Measurements from ENCODE around the gene NUCKS1.
A peak's percentile ranks its signal among the peaks of the same experiment; 100 is the strongest.

The NUCKS1 gene

GRCh38 chr1:205769641-205770365 lies 19.8 kb upstream of the NUCKS1 start:
- H3K4me3 ChIP-seq (ENCODE audit: low read length), result no peak overlapping the region
- no peaks in the 10 kb centered on the region for H3K9me3 ChIP-seq (ENCODE audit: control insufficient read depth, low read length)
- peak; percentile 28 for DNase-seq (ENCODE audit: low read depth)
- H3K27me3 ChIP-seq (replicated peaks; ENCODE audit: control insufficient read depth, insufficient read depth, low read length), result no peaks in the 10 kb centered on the region
- peaks cover 8% of the 10 kb centered on the region for H3K4me1 ChIP-seq (ENCODE audit: control insufficient read depth, insufficient read depth, low read length)
- peaks cover 23% of the 10 kb centered on the region for H3K36me3 ChIP-seq (ENCODE audit: control insufficient read depth, insufficient read depth, low read length, severe bottlenecking)
- no peak overlapping the region for H3K9ac ChIP-seq (ENCODE audit: low read length)

- no peak overlapping the region for H3K9ac ChIP-seq (ENCODE audit: low read length)
- H3K4me1 ChIP-seq (ENCODE audit: control insufficient read depth, insufficient read depth, low read length), result peaks cover 4% of the 10 kb centered on the region
- no peak for DNase-seq (ENCODE audit: low read depth)
- H3K36me3 ChIP-seq (ENCODE audit: control insufficient read depth, insufficient read depth, low read length, severe bottlenecking), result peaks cover 23% of the 10 kb centered on the region
- H3K27me3 ChIP-seq (replicated peaks; ENCODE audit: control insufficient read depth, insufficient read depth, low read length), result no peaks in the 10 kb centered on the region
- H3K4me3 ChIP-seq (ENCODE audit: low read length), result no peak overlapping the region
- no peaks in the 10 kb centered on the region for H3K9me3 ChIP-seq (ENCODE audit: control insufficient read depth, low read length)
Measured at GRCh38 chr1:205767248-205767647, 17.3 kb upstream of the NUCKS1 start.

GRCh38 chr1:205766570-205766969 lies 16.6 kb upstream of the NUCKS1 start:
- H3K4me3 ChIP-seq (ENCODE audit: low read length), result no peak overlapping the region
- H3K9ac ChIP-seq (ENCODE audit: low read length), result no peak overlapping the region
- peaks cover 4% of the 10 kb centered on the region for H3K4me1 ChIP-seq (ENCODE audit: control insufficient read depth, insufficient read depth, low read length)
- no peaks in the 10 kb centered on the region for H3K9me3 ChIP-seq (ENCODE audit: control insufficient read depth, low read length)
- no peaks in the 10 kb centered on the region for H3K27me3 ChIP-seq (replicated peaks; ENCODE audit: control insufficient read depth, insufficient read depth, low read length)
- no peak for DNase-seq (ENCODE audit: low read depth)
- peaks cover 23% of the 10 kb centered on the region for H3K36me3 ChIP-seq (ENCODE audit: control insufficient read depth, insufficient read depth, low read length, severe bottlenecking)

- Histone ChIP-seq H3K9me3 (ENCODE audit: control insufficient read depth, low read length) (no peaks in the 10 kb centered on the region), H3K27me3 (replicated peaks; ENCODE audit: control insufficient read depth, insufficient read depth, low read length) (no peaks in the 10 kb centered on the region), H3K36me3 (ENCODE audit: control insufficient read depth, insufficient read depth, low read length, severe bottlenecking) (peaks cover 19% of the 10 kb centered on the region), H3K4me1 (ENCODE audit: control insufficient read depth, insufficient read depth, low read length) (peaks cover 4% of the 10 kb centered on the region), H3K9ac (ENCODE audit: low read length) (no peak overlapping the region), H3K4me3 (ENCODE audit: low read length) (no peak overlapping the region)
- no peak for DNase-seq (ENCODE audit: low read depth)
Measured at GRCh38 chr1:205766038-205766437, 16.1 kb upstream of the NUCKS1 start.

- H3K4me3 ChIP-seq (ENCODE audit: low read length), result no peak overlapping the region
- no peaks in the 10 kb centered on the region for H3K9me3 ChIP-seq (ENCODE audit: control insufficient read depth, low read length)
- H3K9ac ChIP-seq (ENCODE audit: low read length), result no peak overlapping the region
- H3K4me1 ChIP-seq (ENCODE audit: control insufficient read depth, insufficient read depth, low read length), result peaks cover 4% of the 10 kb centered on the region
- no peak for DNase-seq (ENCODE audit: low read depth)
- peaks cover 10% of the 10 kb centered on the region for H3K36me3 ChIP-seq (ENCODE audit: control insufficient read depth, insufficient read depth, low read length, severe bottlenecking)
- no peaks in the 10 kb centered on the region for H3K27me3 ChIP-seq (replicated peaks; ENCODE audit: control insufficient read depth, insufficient read depth, low read length)
Measured at GRCh38 chr1:205764578-205764977, 14.6 kb upstream of the NUCKS1 start.

GRCh38 chr1:205763980-205764379 lies 14.0 kb upstream of the NUCKS1 start:
- H3K27me3 ChIP-seq (replicated peaks; ENCODE audit: control insufficient read depth, insufficient read depth, low read length), result no peaks in the 10 kb centered on the region
- no peaks in the 10 kb centered on the region for H3K9me3 ChIP-seq (ENCODE audit: control insufficient read depth, low read length)
- no peak overlapping the region for H3K4me3 ChIP-seq (ENCODE audit: low read length)
- DNase-seq (ENCODE audit: low read depth), result no peak
- no peak overlapping the region for H3K9ac ChIP-seq (ENCODE audit: low read length)
- H3K4me1 ChIP-seq (ENCODE audit: control insufficient read depth, insufficient read depth, low read length), result peaks cover 4% of the 10 kb centered on the region
- H3K36me3 ChIP-seq (ENCODE audit: control insufficient read depth, insufficient read depth, low read length, severe bottlenecking), result peaks cover 4% of the 10 kb centered on the region

GRCh38 chr1:205760606-205761005 lies 10.6 kb upstream of the NUCKS1 start:
- no peak for DNase-seq (ENCODE audit: low read depth)
- Histone ChIP-seq H3K9me3 (ENCODE audit: control insufficient read depth, low read length) (no peaks in the 10 kb centered on the region), H3K9ac (ENCODE audit: low read length) (no peak overlapping the region), H3K4me1 (ENCODE audit: control insufficient read depth, insufficient read depth, low read length) (peaks cover 4% of the 10 kb centered on the region), H3K27me3 (replicated peaks; ENCODE audit: control insufficient read depth, insufficient read depth, low read length) (no peaks in the 10 kb centered on the region), H3K36me3 (ENCODE audit: control insufficient read depth, insufficient read depth, low read length, severe bottlenecking) (no peaks in the 10 kb centered on the region), H3K4me3 (ENCODE audit: low read length) (no peak overlapping the region)

- H3K9me3 ChIP-seq (ENCODE audit: control insufficient read depth, low read length), result no peaks in the 10 kb centered on the region
- H3K4me1 ChIP-seq (ENCODE audit: control insufficient read depth, insufficient read depth, low read length), result no peaks in the 10 kb centered on the region
- H3K9ac ChIP-seq (ENCODE audit: low read length), result no peak overlapping the region
- no peaks in the 10 kb centered on the region for H3K27me3 ChIP-seq (replicated peaks; ENCODE audit: control insufficient read depth, insufficient read depth, low read length)
- DNase-seq (ENCODE audit: low read depth), result no peak
- H3K4me3 ChIP-seq (ENCODE audit: low read length), result no peak overlapping the region
- no peaks in the 10 kb centered on the region for H3K36me3 ChIP-seq (ENCODE audit: control insufficient read depth, insufficient read depth, low read length, severe bottlenecking)
Measured at GRCh38 chr1:205756552-205756951, 6.6 kb upstream of the NUCKS1 start.

GRCh38 chr1:205754857-205755256 lies 4.9 kb upstream of the NUCKS1 start:
- DNase-seq (ENCODE audit: low read depth), result no peak
- no peak overlapping the region for H3K9ac ChIP-seq (ENCODE audit: low read length)
- no peaks in the 10 kb centered on the region for H3K4me1 ChIP-seq (ENCODE audit: control insufficient read depth, insufficient read depth, low read length)

GRCh38 chr1:205751036-205751651 lies 1.2 kb upstream of the NUCKS1 start:
- no peak overlapping the region for H3K9ac ChIP-seq (ENCODE audit: low read length)
- no peak for DNase-seq (ENCODE audit: low read depth)
- H3K9me3 ChIP-seq (ENCODE audit: control insufficient read depth, low read length), result no peaks in the 10 kb centered on the region
- H3K36me3 ChIP-seq (ENCODE audit: control insufficient read depth, insufficient read depth, low read length, severe bottlenecking), result no peaks in the 10 kb centered on the region
- H3K27me3 ChIP-seq (replicated peaks; ENCODE audit: control insufficient read depth, insufficient read depth, low read length), result no peaks in the 10 kb centered on the region
- peaks cover 20% of the 10 kb centered on the region for H3K4me1 ChIP-seq (ENCODE audit: control insufficient read depth, insufficient read depth, low read length)
- peak overlapping the region; percentile 96 for H3K4me3 ChIP-seq (ENCODE audit: low read length)

More at GRCh38 chr1:205754857-205755256, 4.9 kb upstream of the NUCKS1 start:
- Histone ChIP-seq H3K9me3 (ENCODE audit: control insufficient read depth, low read length) (no peaks in the 10 kb centered on the region), H3K36me3 (ENCODE audit: control insufficient read depth, insufficient read depth, low read length, severe bottlenecking) (no peaks in the 10 kb centered on the region), H3K4me3 (ENCODE audit: low read length) (no peak overlapping the region), H3K27me3 (replicated peaks; ENCODE audit: control insufficient read depth, insufficient read depth, low read length) (no peaks in the 10 kb centered on the region)

GRCh38 chr1:205749234-205750137 lies 496 bp downstream of the NUCKS1 start:
- H3K4me3 ChIP-seq (ENCODE audit: low read length), result peak overlapping the region; percentile 96
- peak overlapping the region; percentile 97 for H3K9ac ChIP-seq (ENCODE audit: low read length)
- no peaks in the 10 kb centered on the region for H3K9me3 ChIP-seq (ENCODE audit: control insufficient read depth, low read length)
- no peaks in the 10 kb centered on the region for H3K36me3 ChIP-seq (ENCODE audit: control insufficient read depth, insufficient read depth, low read length, severe bottlenecking)
- H3K4me1 ChIP-seq (ENCODE audit: control insufficient read depth, insufficient read depth, low read length), result peaks cover 26% of the 10 kb centered on the region
- DNase-seq (ENCODE audit: low read depth), result peak; percentile 97
- no peaks in the 10 kb centered on the region for H3K27me3 ChIP-seq (replicated peaks; ENCODE audit: control insufficient read depth, insufficient read depth, low read length)
